ENCODE results near the gene RAPGEF4.
"Not testable (repeated sequence)": the region's sequence is repeated elsewhere in the genome, so short reads cannot be mapped to it uniquely, and the experiment has no call there.

Gene RAPGEF4

DNA sequence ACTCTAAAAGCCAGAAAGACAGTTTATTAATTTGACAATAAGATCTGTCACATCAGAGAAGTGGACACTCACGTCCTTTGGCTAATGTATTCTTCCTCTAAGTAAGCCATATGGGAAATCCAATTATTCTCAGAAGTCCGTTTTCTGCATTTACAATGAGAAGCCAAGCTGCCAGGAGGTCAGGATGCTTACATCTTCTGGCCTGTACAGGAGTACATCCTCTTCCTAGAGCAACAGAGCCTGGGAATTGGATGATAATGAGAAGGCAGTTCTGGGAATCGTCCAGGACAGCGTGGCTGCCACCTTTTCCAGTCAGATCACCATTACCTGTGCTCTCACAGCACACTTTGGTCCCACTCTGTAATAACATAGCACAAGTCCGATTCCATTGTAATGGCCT is 5.2 kb downstream of the RAPGEF4 start:
- no peak for DNase-seq (ENCODE audit: low read depth)
- TF ChIP-seq, protein P1, sequence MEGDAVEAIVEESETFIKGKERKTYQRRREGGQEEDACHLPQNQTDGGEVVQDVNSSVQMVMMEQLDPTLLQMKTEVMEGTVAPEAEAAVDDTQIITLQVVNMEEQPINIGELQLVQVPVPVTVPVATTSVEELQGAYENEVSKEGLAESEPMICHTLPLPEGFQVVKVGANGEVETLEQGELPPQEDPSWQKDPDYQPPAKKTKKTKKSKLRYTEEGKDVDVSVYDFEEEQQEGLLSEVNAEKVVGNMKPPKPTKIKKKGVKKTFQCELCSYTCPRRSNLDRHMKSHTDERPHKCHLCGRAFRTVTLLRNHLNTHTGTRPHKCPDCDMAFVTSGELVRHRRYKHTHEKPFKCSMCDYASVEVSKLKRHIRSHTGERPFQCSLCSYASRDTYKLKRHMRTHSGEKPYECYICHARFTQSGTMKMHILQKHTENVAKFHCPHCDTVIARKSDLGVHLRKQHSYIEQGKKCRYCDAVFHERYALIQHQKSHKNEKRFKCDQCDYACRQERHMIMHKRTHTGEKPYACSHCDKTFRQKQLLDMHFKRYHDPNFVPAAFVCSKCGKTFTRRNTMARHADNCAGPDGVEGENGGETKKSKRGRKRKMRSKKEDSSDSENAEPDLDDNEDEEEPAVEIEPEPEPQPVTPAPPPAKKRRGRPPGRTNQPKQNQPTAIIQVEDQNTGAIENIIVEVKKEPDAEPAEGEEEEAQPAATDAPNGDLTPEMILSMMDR (conservative IDR thresholded peaks at IDR 0.05; ENCODE audit: low read length): no peak
- H3K4me3 ChIP-seq (ENCODE audit: low read length): no peak overlapping the region

DNA sequence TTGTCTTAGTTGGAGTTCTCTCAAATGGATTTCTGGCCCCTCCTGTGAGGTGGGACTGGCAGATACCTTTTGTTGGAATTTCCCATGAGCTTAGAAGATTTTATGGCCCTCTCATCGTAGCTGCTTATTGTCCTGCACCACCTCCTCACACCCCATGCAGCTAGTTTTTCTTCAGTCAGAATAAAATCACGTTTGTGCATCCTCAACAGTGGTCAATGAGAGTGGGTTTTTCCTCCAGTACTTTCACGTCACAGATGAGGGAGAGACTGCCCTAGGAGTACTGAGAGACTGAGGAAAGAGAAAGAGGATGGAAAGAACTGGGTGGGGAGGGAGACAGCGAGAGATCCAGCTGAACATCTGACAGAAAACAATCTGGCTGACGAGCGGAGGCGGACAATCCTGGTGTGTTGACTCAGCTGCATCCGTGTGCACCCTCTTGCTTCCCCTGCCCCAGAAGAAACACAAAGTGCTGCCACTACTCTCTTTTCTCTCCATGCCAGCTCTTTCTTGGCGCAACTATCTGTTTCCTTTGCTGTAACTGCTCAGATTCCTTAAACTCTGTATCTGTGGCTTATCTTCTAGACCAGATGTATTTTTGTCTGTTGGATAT is 7.4 kb downstream of the RAPGEF4 start:
- TF ChIP-seq, protein P1 (conservative IDR thresholded peaks at IDR 0.05; ENCODE audit: low read length): no peak
- no peak overlapping the region for H3K4me3 ChIP-seq (ENCODE audit: low read length)
- DNase-seq (ENCODE audit: low read depth): no peak

DNA sequence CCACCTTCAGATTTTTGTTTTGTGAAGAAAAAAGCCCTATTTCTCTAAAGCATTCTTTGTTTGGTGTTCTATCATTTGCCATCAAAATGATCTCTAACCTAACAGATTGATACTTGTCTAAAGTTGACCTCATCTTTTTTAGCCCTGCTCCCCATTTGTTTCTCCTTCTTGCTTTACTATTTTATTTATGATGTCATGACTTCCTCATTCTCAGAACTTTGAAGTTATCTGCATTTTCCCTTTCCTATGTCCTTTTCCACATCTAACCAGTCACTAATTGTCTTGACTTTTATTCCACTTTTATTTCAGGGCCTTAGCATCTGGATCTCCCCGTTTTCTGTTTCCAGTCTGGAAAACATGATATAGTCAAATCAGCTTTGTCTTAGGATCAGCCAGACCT is 8.3 kb downstream of the RAPGEF4 start:
- TF ChIP-seq, protein P1 (conservative IDR thresholded peaks at IDR 0.05; ENCODE audit: low read length): no peak
- H3K4me3 ChIP-seq (ENCODE audit: low read length): no peak overlapping the region
- DNase-seq (ENCODE audit: low read depth): no peak

DNA sequence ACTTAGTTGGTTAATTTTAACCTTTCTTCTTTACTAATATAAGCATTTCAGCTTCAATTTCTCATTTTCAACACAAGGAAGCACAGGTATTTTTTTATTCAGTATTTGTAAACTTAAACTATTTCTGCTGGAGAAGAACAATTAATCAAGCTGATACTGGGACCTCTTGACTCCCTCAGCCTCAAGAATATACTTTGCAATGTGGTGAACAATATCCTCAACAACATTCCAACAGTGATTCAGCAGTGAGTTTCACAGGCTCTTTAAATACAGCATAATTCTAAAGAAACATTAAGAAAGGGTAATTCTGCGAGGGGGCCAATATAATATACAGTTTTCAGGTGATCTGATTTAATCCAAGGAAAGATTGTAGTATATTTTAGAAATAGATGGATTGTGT is 10.0 kb downstream of the RAPGEF4 start:
- H3K4me3 ChIP-seq (ENCODE audit: low read length): no peak overlapping the region
- TF ChIP-seq, protein P1 (conservative IDR thresholded peaks at IDR 0.05; ENCODE audit: low read length): no peak

DNA sequence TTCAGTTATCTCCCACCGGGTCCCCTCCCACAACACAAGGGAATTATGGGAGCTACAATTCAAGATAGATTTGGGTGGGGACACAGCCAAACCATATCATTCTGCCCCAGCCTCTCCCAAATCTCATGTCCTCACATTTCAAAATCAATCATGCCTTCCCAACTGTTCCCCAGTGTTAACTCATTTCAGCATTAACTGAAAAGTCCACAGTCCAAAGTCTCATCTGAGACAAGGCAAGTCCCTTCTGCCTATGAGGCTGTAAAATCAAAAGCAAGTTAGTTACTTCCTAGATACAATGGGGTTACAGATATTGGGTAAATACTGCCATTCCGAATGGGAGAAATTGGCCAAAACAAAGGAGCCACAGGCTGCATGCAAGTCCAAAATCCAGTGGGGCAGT is 12.9 kb downstream of the RAPGEF4 start:
- not testable (repeated sequence) for H3K4me3 ChIP-seq (ENCODE audit: low read length); DNase-seq (ENCODE audit: low read depth)

More for the DNA sequence above, 10.0 kb downstream of the RAPGEF4 start:
- no peak for DNase-seq (ENCODE audit: low read depth)

DNA sequence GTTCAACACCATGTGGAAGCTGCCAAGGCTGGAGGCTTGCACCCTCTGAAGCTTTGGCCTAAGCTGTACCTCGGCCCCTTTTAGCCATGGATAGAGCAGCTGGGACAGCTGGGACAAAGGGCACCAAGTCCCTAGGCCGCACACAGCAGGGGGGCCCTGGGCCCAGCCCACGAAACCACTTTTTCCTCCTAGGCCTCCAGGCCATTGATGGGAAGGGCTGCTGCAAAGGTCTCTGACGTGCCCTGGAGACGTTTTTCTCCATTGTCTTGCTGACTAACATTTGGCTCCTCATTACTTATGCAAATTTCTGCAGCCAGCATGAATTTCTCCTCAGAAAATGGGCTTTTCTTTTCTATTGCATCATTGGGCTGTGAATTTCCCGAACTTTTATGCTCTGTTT is 13.7 kb downstream of the RAPGEF4 start:
- H3K4me3 ChIP-seq (ENCODE audit: low read length): no peak overlapping the region
- no peak for DNase-seq (ENCODE audit: low read depth)
- TF ChIP-seq, protein P1 (conservative IDR thresholded peaks at IDR 0.05; ENCODE audit: low read length): no peak

DNA sequence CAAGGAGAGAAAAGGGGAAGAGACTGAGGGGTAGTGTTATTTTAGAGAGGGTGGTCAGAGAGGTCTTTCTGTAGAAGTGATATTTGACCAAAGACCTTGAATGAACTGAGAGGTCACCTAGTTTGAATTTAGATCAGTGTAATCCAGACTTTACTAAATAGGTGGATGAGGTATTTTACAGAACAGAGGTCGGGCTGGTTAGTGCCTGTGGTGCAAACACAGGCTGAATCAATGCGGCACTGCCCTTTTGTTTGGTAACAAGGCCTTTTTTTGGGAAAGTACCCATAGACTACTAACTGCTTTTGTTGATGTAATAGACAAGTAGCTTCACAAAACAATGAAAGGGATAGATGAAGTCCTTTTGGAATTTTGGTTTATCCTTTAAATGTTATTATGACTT is 15.9 kb downstream of the RAPGEF4 start:
- H3K4me3 ChIP-seq (ENCODE audit: low read length): no peak overlapping the region
- DNase-seq (ENCODE audit: low read depth): no peak
- TF ChIP-seq, protein P1 (conservative IDR thresholded peaks at IDR 0.05; ENCODE audit: low read length): no peak

DNA sequence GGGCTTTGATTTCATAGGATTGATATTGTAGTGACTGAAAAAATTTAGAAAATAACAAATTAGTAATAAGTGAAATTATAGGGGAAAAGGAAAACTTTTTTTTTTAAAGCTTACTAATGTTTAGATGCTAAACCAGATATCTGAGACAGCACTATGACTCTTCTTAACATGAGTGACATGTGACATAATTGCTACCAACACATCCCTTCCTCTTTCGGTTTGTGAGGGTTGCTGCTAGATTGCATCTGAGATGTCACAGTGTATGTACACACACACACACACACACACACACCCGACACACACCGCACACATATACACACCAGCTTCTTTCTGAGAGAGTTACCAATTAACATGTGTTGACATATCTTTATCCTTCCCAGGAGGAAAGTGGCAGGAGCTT is 18.0 kb downstream of the RAPGEF4 start:
- TF ChIP-seq, protein P1 (conservative IDR thresholded peaks at IDR 0.05; ENCODE audit: low read length): no peak
- no peak overlapping the region for H3K4me3 ChIP-seq (ENCODE audit: low read length)
- DNase-seq (ENCODE audit: low read depth): no peak
